Stimulated activated CD8-positive, alpha-beta memory T cell treated with anti-CD3 and anti-CD28 coated beads, Interleukin-4, amount 100 ng/mL, for 4 hours (primary cell): ENCODE data around the gene AK3.

Experiments
- DNase-seq, 2 donors: peaks; one replicate each; pipeline ENCODE4 v3.0.0-alpha.2; 2020; ENCODE audit warnings: low read depth in 2 of 2, low spot score in 1 of 2

AK3 gene

GRCh38 chr9:4748612-4749011, 7.6 kb upstream of the AK3 start:
- DNase-seq, result no peak

GRCh38 chr9:4746278-4747030, 5.5 kb upstream of the AK3 start:
- no peak for DNase-seq

- DNase-seq, result no peak
Measured at GRCh38 chr9:4743131-4743875, 2.3 kb upstream of the AK3 start.

GRCh38 chr9:4742246-4742645, 1.2 kb upstream of the AK3 start:
- no peak for DNase-seq

GRCh38 chr9:4741365-4742089, 525 bp upstream of the AK3 start:
- no peak for DNase-seq

- no peak for DNase-seq
Measured at GRCh38 chr9:4740388-4740637, 689 bp downstream of the AK3 start.

GRCh38 chr9:4739587-4740387, 1.2 kb downstream of the AK3 start:
- DNase-seq, result no peak

GRCh38 chr9:4738866-4739586, 2.0 kb downstream of the AK3 start:
- no peak for DNase-seq

- DNase-seq, result no peak
Measured at GRCh38 chr9:4734150-4734549, 6.9 kb downstream of the AK3 start.

- DNase-seq, result no peak
Measured at GRCh38 chr9:4732890-4733289, 8.1 kb downstream of the AK3 start.

- no peak for DNase-seq
Measured at GRCh38 chr9:4727593-4727992, 13.4 kb downstream of the AK3 start.

- DNase-seq, result no peak
Measured at GRCh38 chr9:4725706-4726442, 15.1 kb downstream of the AK3 start.

GRCh38 chr9:4721736-4722135, 19.3 kb downstream of the AK3 start:
- DNase-seq, result no peak

GRCh38 chr9:4718911-4719310, 22.1 kb downstream of the AK3 start:
- DNase-seq, result no peak

- no peak for DNase-seq
Measured at GRCh38 chr9:4717815-4718214, 23.2 kb downstream of the AK3 start.

GRCh38 chr9:4716163-4716562, 24.8 kb downstream of the AK3 start:
- DNase-seq, result no peak

GRCh38 chr9:4714266-4715016, 26.6 kb downstream of the AK3 start:
- no peak for DNase-seq

GRCh38 chr9:4713849-4714248, 27.2 kb downstream of the AK3 start:
- no peak for DNase-seq

- no peak for DNase-seq
Measured at GRCh38 chr9:4709380-4709779, 31.6 kb downstream of the AK3 start.
